Left colon (tissue), 2 donors: Measurements from ENCODE around the gene NFIA. TPM values are rescaled to one million over a fixed set of nuclear protein-coding genes. Genes with fewer than 3 reads are reported as not detected.
A peak's percentile ranks its signal among the peaks of the same experiment; 100 is the strongest.

ENCODE experiments used
- ATAC-seq: fragments of 200-7000 bp; cut with Tn5 transposase; one replicate; pipeline ENCODE4 v1.9.1; 2020; ENCODE audit warnings: mild to moderate bottlenecking, moderate library complexity
- DNase-seq, 2 donors: peaks; one replicate each; pipeline ENCODE4 v3.0.0-alpha.2; 2020
- intact Hi-C, 2 donors: fragments of 100-400 bp; cut with DNase I in 1 of 2; cut with micrococcal nuclease in 1 of 2; formaldehyde crosslinking; loops; one replicate each; pipeline versions ENCODE4 v1.11.2 to v1.14.0; 2022; cut with DNase I, micrococcal nuclease
- total RNA-seq, 2 donors: library from RNA; stranded (reverse); fragmentation: NEBNext Ultra II Directional; extraction: Animal tissue kit (Norgen Biotek cat#: 25700); gene quantifications; one replicate each; pipeline ENCODE4 v1.2.1, GENCODE V29; 2021
- donor health status: DM: no; HTN: no; CAD: no.
- donor health status: DM: yes; HTN: yes; CAD: no.

The NFIA gene
- total RNA-seq, 2 donors from 2014 or later, result 51.1 to 51.4 TPM

- intact Hi-C loops, result no loop called here
- no peak for ATAC-seq
- no peak for DNase-seq
These were observed 288.0 kb downstream of the NFIA start for GRCh38 chr1:61370177-61370912.

- ATAC-seq, result no peak
- intact Hi-C loops, result no loop called here
- DNase-seq, result no peak
These were observed 288.5 kb downstream of the NFIA start for GRCh38 chr1:61370913-61371279.

GRCh38 chr1:61372944-61373343 lies 290.6 kb downstream of the NFIA start:
- intact Hi-C loops, result no loop called here
- DNase-seq (no peak), ATAC-seq (no peak)

GRCh38 chr1:61374156-61374555 lies 291.8 kb downstream of the NFIA start:
- DNase-seq (no peak), ATAC-seq (no peak)
- intact Hi-C loops, result no loop called here

- ATAC-seq, result no peak
These were observed 292.9 kb downstream of the NFIA start for GRCh38 chr1:61375082-61375880.

GRCh38 chr1:61376151-61376550 lies 293.8 kb downstream of the NFIA start:
- intact Hi-C loops, result no loop called here
- DNase-seq (no peak), ATAC-seq (no peak)

More at GRCh38 chr1:61375082-61375880, 292.9 kb downstream of the NFIA start:
- intact Hi-C loops, result no loop called here
- no peak for DNase-seq

GRCh38 chr1:61377242-61377958 lies 295.0 kb downstream of the NFIA start:
- intact Hi-C loops, result no loop called here
- ATAC-seq (no peak), DNase-seq (no peak)

- ATAC-seq (no peak), DNase-seq (no peak)
These were observed 296.3 kb downstream of the NFIA start for GRCh38 chr1:61378494-61379180.

GRCh38 chr1:61379693-61380092 lies 297.3 kb downstream of the NFIA start:
- DNase-seq, result no peak
- intact Hi-C loops, result no loop called here
- ATAC-seq, result no peak

More at GRCh38 chr1:61378494-61379180, 296.3 kb downstream of the NFIA start:
- intact Hi-C loops, result no loop called here

- intact Hi-C loops, result no loop called here
- ATAC-seq (no peak), DNase-seq (no peak)
These were observed 298.2 kb downstream of the NFIA start for GRCh38 chr1:61380561-61380960.

GRCh38 chr1:61386323-61386722 lies 304.0 kb downstream of the NFIA start:
- intact Hi-C loops, result no loop called here

GRCh38 chr1:61386770-61387169 lies 304.4 kb downstream of the NFIA start:
- DNase-seq (no peak), ATAC-seq (no peak)
- intact Hi-C loops, result no loop called here

More at GRCh38 chr1:61386323-61386722, 304.0 kb downstream of the NFIA start:
- ATAC-seq (no peak), DNase-seq (no peak)

- DNase-seq (no peak), ATAC-seq (no peak)
- intact Hi-C loops, result no loop called here
These were observed 305.5 kb downstream of the NFIA start for GRCh38 chr1:61387829-61388228.

- ATAC-seq (no peak), DNase-seq (no peak)
- intact Hi-C loops, result no loop called here
These were observed 306.2 kb downstream of the NFIA start for GRCh38 chr1:61388566-61388965.

GRCh38 chr1:61389194-61389925 lies 307.0 kb downstream of the NFIA start:
- peak; percentile 84 for ATAC-seq
- no peak for DNase-seq

GRCh38 chr1:61389926-61390845 lies 307.8 kb downstream of the NFIA start:
- peak; percentile 8 to 30 for DNase-seq
- intact Hi-C loops, result no loop called here
- ATAC-seq, result peak; percentile 86

More at GRCh38 chr1:61389194-61389925, 307.0 kb downstream of the NFIA start:
- intact Hi-C loops, result no loop called here

GRCh38 chr1:61391730-61392129 lies 309.4 kb downstream of the NFIA start:
- no peak for DNase-seq
- intact Hi-C loops, result no loop called here
- no peak for ATAC-seq
